SK-N-SH treated with all-trans-retinoic acid at 6 μM for 48 hours (cell line): ENCODE results near the gene N4BP2.

Experiments used
- ATAC-seq: fragments of 200-7000 bp; cut with Tn5 transposase; 3 replicates; pipeline ENCODE4 v1.9.1; 2020; ENCODE audit warnings: mild to moderate bottlenecking, moderate library complexity
- ARNTL ChIP-seq: fragments of 450-650 bp; formaldehyde crosslinking; IDR thresholded peaks from 2 replicates; pipeline ENCODE4 v1.5.0; 2020; ENCODE audit warnings: low read depth, mild to moderate bottlenecking, moderate library complexity, borderline replicate concordance
- BACH2 ChIP-seq: fragments of 250-450 bp; sonication (Bioruptor Pico); IDR thresholded peaks from 2 replicates; pipeline ENCODE4 v1.9.0; 2021; ENCODE audit warnings: mild to moderate bottlenecking, borderline replicate concordance
- CREB5 ChIP-seq: fragments of 250-450 bp; sonication (Bioruptor Pico); IDR thresholded peaks from 2 replicates; pipeline ENCODE4 v1.5.1; 2020; ENCODE audit warnings: low read depth, mild to moderate bottlenecking, moderate library complexity
- CSDC2 ChIP-seq: fragments of 250-450 bp; sonication (Bioruptor Pico); IDR thresholded peaks from 2 replicates; pipeline ENCODE4 v1.5.0; 2020; ENCODE audit warnings: mild to moderate bottlenecking, moderate library complexity
- CSRNP3 ChIP-seq: fragments of 250-450 bp; sonication (Bioruptor Pico); IDR thresholded peaks from 2 replicates; pipeline ENCODE4 v1.5.1; 2021; ENCODE audit warnings: mild to moderate bottlenecking, moderate library complexity
- ESRRG ChIP-seq: fragments of 250-450 bp; sonication (Bioruptor Pico); IDR thresholded peaks from 2 replicates; pipeline ENCODE4 v1.6.1; 2021; ENCODE audit warnings: mild to moderate bottlenecking
- GLIS3 ChIP-seq: fragments of 250-450 bp; sonication (Bioruptor Pico); IDR thresholded peaks from 2 replicates; pipeline ENCODE4 v1.5.0; 2020; ENCODE audit warnings: mild to moderate bottlenecking, moderate library complexity
- ISL1 ChIP-seq: fragments of 250-450 bp; sonication (Bioruptor Pico); IDR thresholded peaks from 2 replicates; pipeline ENCODE4 v2.1.2; 2022; ENCODE audit warnings: mild to moderate bottlenecking, moderate library complexity
- OSR1 ChIP-seq: fragments of 250-450 bp; sonication (Bioruptor Pico); IDR thresholded peaks from 2 replicates; pipeline ENCODE4 v1.8.0; 2022; ENCODE audit warnings: moderate library complexity, mild to moderate bottlenecking, inconsistent platforms
- PATZ1 ChIP-seq: fragments of 250-450 bp; sonication (Bioruptor Pico); IDR thresholded peaks from 2 replicates; pipeline ENCODE4 v1.8.0; 2020; ENCODE audit warnings: mild to moderate bottlenecking, moderate library complexity, borderline replicate concordance
- PPARA ChIP-seq: fragments of 250-450 bp; sonication (Bioruptor Pico); IDR thresholded peaks from 2 replicates; pipeline ENCODE4 v1.5.0; 2020; ENCODE audit warnings: mild to moderate bottlenecking, borderline replicate concordance
- RARB ChIP-seq: fragments of 250-450 bp; sonication (Bioruptor Pico); IDR thresholded peaks from 2 replicates; pipeline ENCODE4 v1.8.0; 2021; ENCODE audit warnings: mild to moderate bottlenecking, moderate library complexity
- SNAI2 ChIP-seq: fragments of 250-450 bp; sonication (Bioruptor Pico); IDR thresholded peaks from 2 replicates; pipeline ENCODE4 v1.5.0; 2020; ENCODE audit warnings: mild to moderate bottlenecking, moderate library complexity
- TCF4 ChIP-seq: fragments of 250-450 bp; sonication (Bioruptor Pico); IDR thresholded peaks from 2 replicates; pipeline ENCODE4 v1.8.0; 2021; ENCODE audit warnings: mild to moderate bottlenecking, moderate library complexity, borderline replicate concordance
- TOX ChIP-seq: fragments of 250-450 bp; sonication (Bioruptor Pico); IDR thresholded peaks from 2 replicates; pipeline ENCODE4 v1.8.0; 2021; ENCODE audit warnings: mild to moderate bottlenecking, moderate library complexity, borderline replicate concordance
- ZC3H10 ChIP-seq: fragments of 250-450 bp; sonication (Bioruptor Pico); IDR thresholded peaks from 2 replicates; pipeline ENCODE4 v1.5.1; 2021; ENCODE audit warnings: mild to moderate bottlenecking, moderate library complexity
- ZFP3 ChIP-seq: fragments of 250-450 bp; sonication (Bioruptor Pico); IDR thresholded peaks from 2 replicates; pipeline ENCODE4 v1.5.0; 2020; ENCODE audit warnings: mild to moderate bottlenecking, moderate library complexity
- ZFP30 ChIP-seq: fragments of 450-650 bp; formaldehyde crosslinking; IDR thresholded peaks from 2 replicates; pipeline ENCODE4 v1.5.0; 2022; ENCODE audit warnings: mild to moderate bottlenecking, moderate library complexity
- ZNF565 ChIP-seq: fragments of 450-650 bp; formaldehyde crosslinking; conservative IDR thresholded peaks from 2 replicates; pipeline ENCODE4 v1.5.0; 2020; ENCODE audit warnings: low read depth, mild to moderate bottlenecking, moderate library complexity
- ZNF70 ChIP-seq: fragments of 450-650 bp; formaldehyde crosslinking; IDR thresholded peaks from 2 replicates; pipeline ENCODE4 v1.5.0; 2020; ENCODE audit warnings: mild to moderate bottlenecking, moderate library complexity
- ZNF8 ChIP-seq: fragments of 450-650 bp; formaldehyde crosslinking; IDR thresholded peaks from 2 replicates; pipeline ENCODE4 v1.5.0; 2020; ENCODE audit warnings: mild to moderate bottlenecking, moderate library complexity
- TF ChIP-seq, protein P1 (sequence below): fragments of 250-450 bp; sonication (Bioruptor Pico); IDR thresholded peaks from 2 replicates; pipeline ENCODE4 v1.8.0; 2021; ENCODE audit warnings: low read depth, mild to moderate bottlenecking, moderate library complexity, borderline replicate concordance
- TF ChIP-seq, protein P2 (sequence below): fragments of 250-450 bp; sonication (Bioruptor Pico); IDR thresholded peaks from 2 replicates; pipeline ENCODE4 v1.5.0; 2020; ENCODE audit warnings: mild to moderate bottlenecking, moderate library complexity

The N4BP2 gene

GRCh38 chr4:40196272-40196671 is 139.6 kb downstream of the N4BP2 start:
- no peak for ATAC-seq

GRCh38 chr4:40196724-40197281 is 140.2 kb downstream of the N4BP2 start, which contains the start of gene RHOH:
Gene RHOH, plus strand, starts transcription at chr4:40197031. Its CDS starts 46,356 bp downstream, at chr4:40243387.
- no peak for TF ChIP-seq ARNTL (CRISPR knock-in tag)
- TF ChIP-seq ZC3H10 (CRISPR knock-in tag) = no peak
- TF ChIP-seq ISL1 (CRISPR knock-in tag) = no peak
- TF ChIP-seq CSDC2 (CRISPR knock-in tag) = no peak
- TF ChIP-seq ZNF70 = no peak
- no peak for TF ChIP-seq BACH2 (CRISPR knock-in tag)
- no peak for TF ChIP-seq ZNF8 (CRISPR knock-in tag)
- TF ChIP-seq ZNF565 (CRISPR knock-in tag) = no peak
- no peak for TF ChIP-seq CREB5
- TF ChIP-seq TCF4 = no peak
- TF ChIP-seq, protein P1, sequence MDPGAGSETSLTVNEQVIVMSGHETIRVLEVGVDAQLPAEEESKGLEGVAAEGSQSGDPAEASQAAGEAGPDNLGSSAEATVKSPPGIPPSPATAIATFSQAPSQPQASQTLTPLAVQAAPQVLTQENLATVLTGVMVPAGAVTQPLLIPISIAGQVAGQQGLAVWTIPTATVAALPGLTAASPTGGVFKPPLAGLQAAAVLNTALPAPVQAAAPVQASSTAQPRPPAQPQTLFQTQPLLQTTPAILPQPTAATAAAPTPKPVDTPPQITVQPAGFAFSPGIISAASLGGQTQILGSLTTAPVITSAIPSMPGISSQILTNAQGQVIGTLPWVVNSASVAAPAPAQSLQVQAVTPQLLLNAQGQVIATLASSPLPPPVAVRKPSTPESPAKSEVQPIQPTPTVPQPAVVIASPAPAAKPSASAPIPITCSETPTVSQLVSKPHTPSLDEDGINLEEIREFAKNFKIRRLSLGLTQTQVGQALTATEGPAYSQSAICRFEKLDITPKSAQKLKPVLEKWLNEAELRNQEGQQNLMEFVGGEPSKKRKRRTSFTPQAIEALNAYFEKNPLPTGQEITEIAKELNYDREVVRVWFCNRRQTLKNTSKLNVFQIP (CRISPR knock-in tag) = no peak
- TF ChIP-seq ZFP3 (CRISPR knock-in tag) = no peak
- TF ChIP-seq OSR1 (CRISPR knock-in tag) = no peak
- no peak for TF ChIP-seq PPARA
- no peak for TF ChIP-seq ESRRG (CRISPR knock-in tag)
- ATAC-seq = no peak

More at GRCh38 chr4:40196272-40196671, 139.6 kb downstream of the N4BP2 start:
- TF ChIP-seq GLIS3 (CRISPR knock-in tag) = no peak
- TF ChIP-seq ZNF565 (CRISPR knock-in tag) = no peak
- no peak for TF ChIP-seq ZNF70
- TF ChIP-seq TOX = no peak
- TF ChIP-seq ZFP30 (CRISPR knock-in tag) = no peak
- TF ChIP-seq SNAI2 (CRISPR knock-in tag) = no peak
- TF ChIP-seq ZNF8 (CRISPR knock-in tag) = no peak
- TF ChIP-seq RARB = no peak
- TF ChIP-seq CSDC2 (CRISPR knock-in tag) = no peak
- no peak for TF ChIP-seq CSRNP3 (CRISPR knock-in tag)
- no peak for TF ChIP-seq ARNTL (CRISPR knock-in tag)

DNA sequence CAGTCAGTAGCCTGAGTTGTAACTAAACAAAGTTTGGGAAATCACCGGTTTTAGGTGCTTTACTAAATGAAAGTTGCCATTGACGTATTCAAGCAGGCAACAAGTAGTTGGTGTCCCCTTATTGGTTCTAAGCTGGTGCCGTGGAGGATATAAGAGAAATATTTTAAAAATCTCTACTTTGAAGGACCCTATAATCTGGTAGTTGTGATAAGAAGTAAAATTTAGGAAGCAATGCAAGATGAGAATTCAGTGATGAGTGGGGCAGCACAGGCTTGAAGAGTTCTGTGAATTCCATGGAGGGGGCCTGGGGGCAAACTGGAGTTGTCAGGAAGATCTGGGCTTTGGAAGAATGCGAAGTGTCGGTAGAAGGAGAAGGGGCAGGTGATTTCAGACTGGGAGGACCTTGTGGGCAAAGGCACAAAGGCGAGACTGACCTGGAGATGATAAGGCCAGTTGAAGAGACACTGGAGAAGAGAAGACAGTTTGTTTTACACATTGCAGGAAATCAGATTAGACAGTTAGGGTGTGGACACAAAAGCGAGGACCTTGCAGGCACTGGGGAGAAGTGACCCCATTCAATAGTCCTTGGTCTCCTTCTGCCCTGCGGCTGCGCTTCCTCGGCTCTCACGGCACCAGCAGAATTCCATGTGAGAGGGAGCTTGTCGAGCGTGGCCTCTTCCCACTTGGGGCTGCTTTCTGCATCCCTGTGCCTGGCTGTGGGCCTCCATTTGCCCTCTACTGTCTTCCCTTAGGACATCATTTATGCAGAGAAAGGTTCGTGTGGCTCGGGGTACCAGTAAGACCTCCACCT is 141.4 kb downstream of the N4BP2 start:
- ATAC-seq = no peak

More for the DNA sequence above, 141.4 kb downstream of the N4BP2 start:
- TF ChIP-seq CREB5 (no peak), ZNF565 (CRISPR knock-in tag) (no peak), PPARA (no peak), ZNF8 (CRISPR knock-in tag) (no peak), PATZ1 (CRISPR knock-in tag) (no peak)
- TF ChIP-seq, protein P2, sequence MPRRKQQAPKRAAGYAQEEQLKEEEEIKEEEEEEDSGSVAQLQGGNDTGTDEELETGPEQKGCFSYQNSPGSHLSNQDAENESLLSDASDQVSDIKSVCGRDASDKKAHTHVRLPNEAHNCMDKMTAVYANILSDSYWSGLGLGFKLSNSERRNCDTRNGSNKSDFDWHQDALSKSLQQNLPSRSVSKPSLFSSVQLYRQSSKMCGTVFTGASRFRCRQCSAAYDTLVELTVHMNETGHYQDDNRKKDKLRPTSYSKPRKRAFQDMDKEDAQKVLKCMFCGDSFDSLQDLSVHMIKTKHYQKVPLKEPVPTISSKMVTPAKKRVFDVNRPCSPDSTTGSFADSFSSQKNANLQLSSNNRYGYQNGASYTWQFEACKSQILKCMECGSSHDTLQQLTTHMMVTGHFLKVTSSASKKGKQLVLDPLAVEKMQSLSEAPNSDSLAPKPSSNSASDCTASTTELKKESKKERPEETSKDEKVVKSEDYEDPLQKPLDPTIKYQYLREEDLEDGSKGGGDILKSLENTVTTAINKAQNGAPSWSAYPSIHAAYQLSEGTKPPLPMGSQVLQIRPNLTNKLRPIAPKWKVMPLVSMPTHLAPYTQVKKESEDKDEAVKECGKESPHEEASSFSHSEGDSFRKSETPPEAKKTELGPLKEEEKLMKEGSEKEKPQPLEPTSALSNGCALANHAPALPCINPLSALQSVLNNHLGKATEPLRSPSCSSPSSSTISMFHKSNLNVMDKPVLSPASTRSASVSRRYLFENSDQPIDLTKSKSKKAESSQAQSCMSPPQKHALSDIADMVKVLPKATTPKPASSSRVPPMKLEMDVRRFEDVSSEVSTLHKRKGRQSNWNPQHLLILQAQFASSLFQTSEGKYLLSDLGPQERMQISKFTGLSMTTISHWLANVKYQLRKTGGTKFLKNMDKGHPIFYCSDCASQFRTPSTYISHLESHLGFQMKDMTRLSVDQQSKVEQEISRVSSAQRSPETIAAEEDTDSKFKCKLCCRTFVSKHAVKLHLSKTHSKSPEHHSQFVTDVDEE (CRISPR knock-in tag) = no peak
